Measurements from ENCODE around the gene PACSIN3. TPM values are rescaled to one million over a fixed set of nuclear protein-coding genes. Genes with fewer than 3 reads are reported as not detected.

The PACSIN3 gene
- total RNA-seq, 4 donors from 2014 or later = 129 to 369 (median 205) TPM

DNA sequence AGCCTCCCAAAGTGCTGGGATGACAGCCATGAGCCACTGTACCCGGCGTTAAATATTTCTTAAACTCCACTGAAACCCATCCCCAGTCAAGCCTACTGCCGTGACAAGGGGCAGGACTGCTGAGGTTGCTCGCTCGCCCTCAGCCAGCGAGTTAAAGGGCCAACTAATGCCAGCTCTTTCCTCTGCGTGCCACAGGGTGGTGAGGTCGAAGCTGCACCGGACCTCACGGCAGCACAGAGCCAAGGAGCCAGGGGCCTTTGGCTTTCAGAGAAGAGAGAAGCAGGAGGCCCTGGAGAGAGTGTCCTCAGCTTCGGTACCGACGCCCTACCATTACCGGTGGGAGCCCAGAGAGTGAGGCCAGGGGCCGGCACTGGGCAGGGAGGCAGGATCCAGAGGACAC is 22.3 kb downstream of the PACSIN3 start:
- ATAC-seq = no peak
- Histone ChIP-seq H3K27ac (no peak overlapping the region), H3K36me3 (peaks cover 4 to 57% of the 10 kb centered on the region in 2 donors), H3K9me3 (no peaks in the 10 kb centered on the region), H3K4me1 (peaks cover 4 to 13% of the 10 kb centered on the region in 2 donors), H3K27me3 (no peaks in the 10 kb centered on the region), H3K4me3 (no peak overlapping the region)
- intact Hi-C loops (cut with DNase I; ENCODE audit: low total_unique reads) (loop anchor here (5.0 kb wide), 1 partner anchor 193 kb away; no protein-coding TSS in a partner anchor), in situ Hi-C loops (cut with MboI; ENCODE audit: low sequenced_read_pairs in 4 of 4) (no loop called here)
- DNase-seq = no peak
- TF ChIP-seq CTCF (IDR thresholded peaks at IDR 0.05 in 4 of 5, conservative IDR thresholded peaks at IDR 0.05 in 1 of 5) (no peak), POLR2A (IDR thresholded peaks at IDR 0.05) (no peak)

GRCh38 chr11:47163193-47163592 is 23.0 kb downstream of the PACSIN3 start:
- Histone ChIP-seq H3K27ac (no peak overlapping the region), H3K9me3 (no peaks in the 10 kb centered on the region), H3K27me3 (no peaks in the 10 kb centered on the region), H3K36me3 (peaks cover 4 to 50% of the 10 kb centered on the region in 2 donors), H3K4me3 (no peak overlapping the region), H3K4me1 (peaks cover 4 to 13% of the 10 kb centered on the region in 2 donors)
- intact Hi-C loops (cut with DNase I; ENCODE audit: low total_unique reads) = loop anchor here (5.0 kb wide), 1 partner anchor 194 kb away; no protein-coding TSS in a partner anchor
- no peak for TF ChIP-seq CTCF (IDR thresholded peaks at IDR 0.05 in 4 of 5, conservative IDR thresholded peaks at IDR 0.05 in 1 of 5)
- no peak for TF ChIP-seq POLR2A (IDR thresholded peaks at IDR 0.05)
- DNase-seq = no peak
- in situ Hi-C loops (cut with MboI; ENCODE audit: low sequenced_read_pairs in 4 of 4) = no loop called here
- ATAC-seq = no peak

- in situ Hi-C loops (cut with MboI; ENCODE audit: low sequenced_read_pairs in 4 of 4) (no loop called here), intact Hi-C loops (cut with DNase I; ENCODE audit: low total_unique reads) (loop anchor here (5.0 kb wide), 1 partner anchor 195 kb away; no protein-coding TSS in a partner anchor)
- peaks cover 4 to 13% of the 10 kb centered on the region in 2 donors for H3K4me1 ChIP-seq
- no peaks in the 10 kb centered on the region for H3K27me3 ChIP-seq
- DNase-seq = no peak
- peak overlapping the region in 1 of 4 donors; percentile 18 for H3K27ac ChIP-seq
- peaks cover 4 to 42% of the 10 kb centered on the region in 2 donors for H3K36me3 ChIP-seq
- no peak overlapping the region for H3K4me3 ChIP-seq
- TF ChIP-seq POLR2A (IDR thresholded peaks at IDR 0.05) = no peak
- no peak for TF ChIP-seq CTCF (IDR thresholded peaks at IDR 0.05 in 4 of 5, conservative IDR thresholded peaks at IDR 0.05 in 1 of 5)
- no peak for ATAC-seq
- H3K9me3 ChIP-seq = no peaks in the 10 kb centered on the region
Measured at GRCh38 chr11:47162426-47162825, 23.8 kb downstream of the PACSIN3 start.

DNA sequence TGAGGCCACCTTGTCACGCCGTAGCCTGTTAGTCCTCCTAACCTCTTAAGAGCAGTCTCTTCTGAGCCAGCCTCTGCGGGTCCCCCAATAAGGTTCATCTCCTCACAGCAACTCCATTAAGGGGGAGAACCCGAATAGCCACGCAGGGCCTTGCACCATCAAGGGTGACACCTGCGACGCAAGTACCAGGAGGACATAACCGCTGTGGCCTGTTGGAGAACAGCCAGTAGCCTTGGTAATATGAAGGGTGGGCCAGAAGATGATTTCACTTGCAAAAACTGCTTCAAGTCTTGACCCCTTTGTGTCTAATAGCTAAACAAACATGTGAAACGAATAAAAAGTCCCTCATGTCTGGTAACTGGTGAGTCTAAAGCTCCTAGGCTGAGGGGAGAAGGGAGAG is 24.3 kb downstream of the PACSIN3 start:
- ATAC-seq (no peak), DNase-seq (no peak)
- H3K9me3 ChIP-seq = no peaks in the 10 kb centered on the region
- H3K4me1 ChIP-seq = peaks cover 4 to 13% of the 10 kb centered on the region in 2 donors
- TF ChIP-seq CTCF (IDR thresholded peaks at IDR 0.05 in 4 of 5, conservative IDR thresholded peaks at IDR 0.05 in 1 of 5) (no peak), POLR2A (IDR thresholded peaks at IDR 0.05) (no peak)
- peaks cover 2 to 37% of the 10 kb centered on the region in 2 donors for H3K36me3 ChIP-seq
- intact Hi-C loops (cut with DNase I; ENCODE audit: low total_unique reads) = loop anchor here (5.0 kb wide), 1 partner anchor 195 kb away; no protein-coding TSS in a partner anchor
- H3K27me3 ChIP-seq = no peaks in the 10 kb centered on the region
- peak overlapping the region in 2 of 4 donors; percentile 1 to 18 for H3K27ac ChIP-seq
- in situ Hi-C loops (cut with MboI; ENCODE audit: low sequenced_read_pairs in 4 of 4) = no loop called here
- no peak overlapping the region for H3K4me3 ChIP-seq
